K562 (cell line): ENCODE measurements around the gene RAB6B. TPM values are rescaled to one million over a fixed set of nuclear protein-coding genes. Genes with fewer than 3 reads are reported as not detected.

Experiments
- DACH1 ChIP-seq: fragments of 450-650 bp; IDR thresholded peaks from 2 replicates; pipeline ENCODE4 v1.6.1; 2018; ENCODE audit not compliant: partially characterized antibody
- ELF4 ChIP-seq: fragments of 450-650 bp; formaldehyde crosslinking; IDR thresholded peaks from 2 replicates; pipeline ENCODE4 v1.4.0; 2022; ENCODE audit warnings: missing genetic modification characterization
- ETS2 ChIP-seq: IDR thresholded peaks from 2 replicates; pipeline ENCODE4 v1.6.1; 2016; ENCODE audit warnings: borderline replicate concordance, missing genetic modification characterization, mild to moderate bottlenecking, moderate library complexity, missing compliant biosample characterization; ENCODE audit not compliant: poor library complexity, severe bottlenecking
- HDGF ChIP-seq: fragments of 450-650 bp; IDR thresholded peaks from 2 replicates; pipeline ENCODE4 v1.6.1; 2016
- MGA ChIP-seq: fragments of 450-650 bp; IDR thresholded peaks from 2 replicates; pipeline ENCODE4 v1.6.1; 2016; ENCODE audit warnings: mild to moderate bottlenecking, moderate library complexity
- OTX1 ChIP-seq: fragments of 450-650 bp; formaldehyde crosslinking; IDR thresholded peaks from 2 replicates; pipeline ENCODE4 v1.4.0; 2022; ENCODE audit warnings: mild to moderate bottlenecking
- POLR2G ChIP-seq: fragments of 200-400 bp; formaldehyde crosslinking; IDR thresholded peaks from 2 replicates; pipeline ENCODE4 v1.6.1; 2017; ENCODE audit warnings: low read depth, mild to moderate bottlenecking, antibody characterized with exemption, low read length, moderate library complexity
- SREBF1 ChIP-seq: fragments of 150-350 bp; IDR thresholded peaks from 2 replicates; pipeline ENCODE4 v1.6.1; 2014; ENCODE audit warnings: antibody characterized with exemption, low read depth, low read length, borderline replicate concordance
- TCF7L2 ChIP-seq: fragments of 150-350 bp; IDR thresholded peaks from 2 replicates; pipeline ENCODE4 v1.6.1; 2016; ENCODE audit warnings: low read depth, mild to moderate bottlenecking, low read length, moderate library complexity
- TGIF2 ChIP-seq: sonication (generic); formaldehyde crosslinking; IDR thresholded peaks from 2 replicates; pipeline ENCODE4 v1.8.1; 2022; ENCODE audit warnings: mild to moderate bottlenecking, missing genetic modification reagents, moderate library complexity
- THAP7 ChIP-seq: fragments of 250-450 bp; sonication (Bioruptor Pico); IDR thresholded peaks from 2 replicates; pipeline ENCODE4 v1.5.0; 2021
- ZNF445 ChIP-seq: fragments of 250-450 bp; sonication (Bioruptor Pico); IDR thresholded peaks from 2 replicates; pipeline ENCODE4 v1.4.0; 2020; ENCODE audit warnings: low read depth, mild to moderate bottlenecking, moderate library complexity
- polyA plus RNA-seq, 8 experiments: library from polyadenylated mRNA; depleted of rRNA in 4 of 8; stranded (reverse) in 5 of 8; unstranded in 3 of 8; fragments of >200 nt; fragmentation: Nextera tagmentation in 2 of 8; fragmentation: Illumina TruSeq in 1 of 8; extraction: Ambion mirVana in 2 of 8; extraction: Trizol in 1 of 8; gene quantifications; 2 replicates each; pipeline versions ENCODE4 v1.2.1 to v1.2.3, GENCODE V29; 2011 to 2014; ENCODE audit warnings: inconsistent platforms in 1 of 8, missing spikeins in 1 of 8
- total RNA-seq, 7 experiments: library from RNA; depleted of rRNA in 6 of 7; stranded (reverse); fragments of >200 nt in 6 of 7; fragmentation: Illumina TruSeq in 2 of 7; extraction: Trizol in 2 of 7; gene quantifications; 2 replicates each; pipeline versions ENCODE4 v1.2.1 to v1.2.3, GENCODE V29; 2011 to 2021; ENCODE audit warnings: low replicate concordance in 1 of 7
- TF ChIP-seq, protein P1 (sequence below), 2 experiments: IDR thresholded peaks; 2 replicates each; pipeline ENCODE4 v1.6.1; 2012; ENCODE audit warnings: improper control_type of control experiment in 2 of 2, low read depth in 2 of 2, low read length in 2 of 2, borderline replicate concordance in 1 of 2
- TF ChIP-seq, protein P2 (sequence below): fragments of 450-650 bp; formaldehyde crosslinking; IDR thresholded peaks from 2 replicates; pipeline ENCODE4 v1.4.0; 2022; ENCODE audit warnings: mild to moderate bottlenecking, moderate library complexity

Gene RAB6B
- total and polyA plus RNA-seq, 9 of the 15 experiments (the other 6 are each of a cell fraction or from before 2014, with no cell fraction given): 0.60 to 18.1 (median 1.5) TPM

- TF ChIP-seq THAP7 (CRISPR knock-in tag) (no peak), TCF7L2 (no peak), ELF4 (no peak), DACH1 (no peak), ZNF445 (CRISPR knock-in tag) (no peak), POLR2G (no peak), ETS2 (tag) (no peak), OTX1 (CRISPR knock-in tag) (no peak), MGA (no peak), SREBF1 (no peak), HDGF (no peak), TGIF2 (CRISPR knock-in tag) (no peak)
- TF ChIP-seq, protein P1, sequence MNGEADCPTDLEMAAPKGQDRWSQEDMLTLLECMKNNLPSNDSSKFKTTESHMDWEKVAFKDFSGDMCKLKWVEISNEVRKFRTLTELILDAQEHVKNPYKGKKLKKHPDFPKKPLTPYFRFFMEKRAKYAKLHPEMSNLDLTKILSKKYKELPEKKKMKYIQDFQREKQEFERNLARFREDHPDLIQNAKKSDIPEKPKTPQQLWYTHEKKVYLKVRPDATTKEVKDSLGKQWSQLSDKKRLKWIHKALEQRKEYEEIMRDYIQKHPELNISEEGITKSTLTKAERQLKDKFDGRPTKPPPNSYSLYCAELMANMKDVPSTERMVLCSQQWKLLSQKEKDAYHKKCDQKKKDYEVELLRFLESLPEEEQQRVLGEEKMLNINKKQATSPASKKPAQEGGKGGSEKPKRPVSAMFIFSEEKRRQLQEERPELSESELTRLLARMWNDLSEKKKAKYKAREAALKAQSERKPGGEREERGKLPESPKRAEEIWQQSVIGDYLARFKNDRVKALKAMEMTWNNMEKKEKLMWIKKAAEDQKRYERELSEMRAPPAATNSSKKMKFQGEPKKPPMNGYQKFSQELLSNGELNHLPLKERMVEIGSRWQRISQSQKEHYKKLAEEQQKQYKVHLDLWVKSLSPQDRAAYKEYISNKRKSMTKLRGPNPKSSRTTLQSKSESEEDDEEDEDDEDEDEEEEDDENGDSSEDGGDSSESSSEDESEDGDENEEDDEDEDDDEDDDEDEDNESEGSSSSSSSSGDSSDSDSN (IDR thresholded peaks at IDR 0.05; ENCODE audit: borderline replicate concordance in 1 of 2, low read depth in 2 of 2, low read length in 2 of 2): no peak
- TF ChIP-seq, protein P2, sequence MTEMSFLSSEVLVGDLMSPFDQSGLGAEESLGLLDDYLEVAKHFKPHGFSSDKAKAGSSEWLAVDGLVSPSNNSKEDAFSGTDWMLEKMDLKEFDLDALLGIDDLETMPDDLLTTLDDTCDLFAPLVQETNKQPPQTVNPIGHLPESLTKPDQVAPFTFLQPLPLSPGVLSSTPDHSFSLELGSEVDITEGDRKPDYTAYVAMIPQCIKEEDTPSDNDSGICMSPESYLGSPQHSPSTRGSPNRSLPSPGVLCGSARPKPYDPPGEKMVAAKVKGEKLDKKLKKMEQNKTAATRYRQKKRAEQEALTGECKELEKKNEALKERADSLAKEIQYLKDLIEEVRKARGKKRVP (CRISPR knock-in tag): no peak
Measured at GRCh38 chr3:133850034-133850433, 45.6 kb downstream of the RAB6B start (continued).
